ENCODE data around the gene U2SURP. TPM values are rescaled to one million over a fixed set of nuclear protein-coding genes. Genes with fewer than 3 reads are reported as not detected.

The U2SURP gene
- total RNA-seq, 2 experiments from 2014 or later, result 160 to 174 TPM

DNA sequence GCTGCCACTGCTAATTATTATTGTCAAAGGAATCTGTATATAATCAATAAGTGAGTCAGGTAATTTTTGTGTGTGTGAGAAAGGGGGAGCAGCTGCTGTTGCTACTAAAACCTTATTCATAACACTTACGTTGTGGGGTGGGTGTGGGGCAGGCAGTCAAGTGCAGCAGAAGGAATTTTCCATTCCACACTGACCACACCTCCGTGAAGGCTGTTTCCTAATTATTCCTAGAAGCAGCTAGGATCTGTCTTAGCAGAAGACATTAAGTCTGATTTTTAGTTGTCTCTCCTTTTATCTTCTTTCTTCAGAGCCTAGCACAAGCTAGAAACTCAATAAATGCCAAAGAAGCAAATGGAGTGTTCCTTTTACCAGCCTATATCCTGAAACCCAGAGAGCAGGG lies 4.0 kb upstream of the U2SURP start:
- TF ChIP-seq, protein P1, sequence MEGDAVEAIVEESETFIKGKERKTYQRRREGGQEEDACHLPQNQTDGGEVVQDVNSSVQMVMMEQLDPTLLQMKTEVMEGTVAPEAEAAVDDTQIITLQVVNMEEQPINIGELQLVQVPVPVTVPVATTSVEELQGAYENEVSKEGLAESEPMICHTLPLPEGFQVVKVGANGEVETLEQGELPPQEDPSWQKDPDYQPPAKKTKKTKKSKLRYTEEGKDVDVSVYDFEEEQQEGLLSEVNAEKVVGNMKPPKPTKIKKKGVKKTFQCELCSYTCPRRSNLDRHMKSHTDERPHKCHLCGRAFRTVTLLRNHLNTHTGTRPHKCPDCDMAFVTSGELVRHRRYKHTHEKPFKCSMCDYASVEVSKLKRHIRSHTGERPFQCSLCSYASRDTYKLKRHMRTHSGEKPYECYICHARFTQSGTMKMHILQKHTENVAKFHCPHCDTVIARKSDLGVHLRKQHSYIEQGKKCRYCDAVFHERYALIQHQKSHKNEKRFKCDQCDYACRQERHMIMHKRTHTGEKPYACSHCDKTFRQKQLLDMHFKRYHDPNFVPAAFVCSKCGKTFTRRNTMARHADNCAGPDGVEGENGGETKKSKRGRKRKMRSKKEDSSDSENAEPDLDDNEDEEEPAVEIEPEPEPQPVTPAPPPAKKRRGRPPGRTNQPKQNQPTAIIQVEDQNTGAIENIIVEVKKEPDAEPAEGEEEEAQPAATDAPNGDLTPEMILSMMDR (IDR thresholded peaks at IDR 0.05), result no peak
- ChIA-PET CTCF (interaction anchor here (0.8 to 2.0 kb wide), 4 partner anchors 10 to 168 kb away, joined by 4 to 12 read pairs (median 6); no protein-coding TSS in a partner anchor), POLR2A (interaction anchor here (0.6 kb wide), 1 partner anchor 37 kb away, joined by 3 read pairs; no protein-coding TSS in a partner anchor)
- Mint-ChIP-seq H3K27ac (no peak overlapping the region), H3K9me3 (no peaks in the 10 kb centered on the region), H3K4me1 (ENCODE audit: low read depth) (peaks cover 9% of the 10 kb centered on the region), H3K27me3 (peaks cover 8% of the 10 kb centered on the region), H3K4me3 (no peak overlapping the region), H3K36me3 (ENCODE audit: low read depth) (peaks cover 4% of the 10 kb centered on the region)
- DNase-seq, result no peak
- ATAC-seq, result no peak
- intact Hi-C loops (cut with micrococcal nuclease), result no loop called here

DNA sequence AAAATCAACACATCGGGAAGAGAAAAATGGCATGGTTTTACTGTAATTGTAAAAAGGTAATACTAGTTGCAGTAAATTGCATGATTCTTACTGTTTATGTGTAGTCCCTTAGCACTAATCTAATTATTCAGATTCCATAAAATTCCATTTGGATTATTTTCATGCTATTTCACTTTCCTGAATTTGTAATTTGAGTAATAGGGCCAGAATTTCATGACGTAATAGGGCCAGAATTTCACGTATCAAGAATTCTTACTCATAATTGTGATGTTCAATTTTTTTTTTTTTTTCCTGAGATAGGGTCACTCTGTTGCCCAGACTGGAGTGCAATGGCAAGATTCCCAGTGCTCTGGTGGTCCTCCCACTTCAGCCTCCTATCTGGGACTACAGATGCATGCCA lies 2.9 kb upstream of the U2SURP start:
- ChIA-PET CTCF (interaction anchor here (1.2 to 2.0 kb wide), 2 partner anchors 169 to 411 kb away, joined by 4 to 12 read pairs; no protein-coding TSS in a partner anchor), POLR2A (no interaction called here)
- Mint-ChIP-seq H3K36me3 (ENCODE audit: low read depth) (peaks cover 8% of the 10 kb centered on the region), H3K4me1 (ENCODE audit: low read depth) (peaks cover 11% of the 10 kb centered on the region), H3K27me3 (peaks cover 4% of the 10 kb centered on the region), H3K27ac (no peak overlapping the region), H3K4me3 (no peak overlapping the region), H3K9me3 (no peaks in the 10 kb centered on the region)
- TF ChIP-seq, protein P1 (IDR thresholded peaks at IDR 0.05), result no peak
- intact Hi-C loops (cut with micrococcal nuclease), result no loop called here
- DNase-seq (no peak), ATAC-seq (no peak)

DNA sequence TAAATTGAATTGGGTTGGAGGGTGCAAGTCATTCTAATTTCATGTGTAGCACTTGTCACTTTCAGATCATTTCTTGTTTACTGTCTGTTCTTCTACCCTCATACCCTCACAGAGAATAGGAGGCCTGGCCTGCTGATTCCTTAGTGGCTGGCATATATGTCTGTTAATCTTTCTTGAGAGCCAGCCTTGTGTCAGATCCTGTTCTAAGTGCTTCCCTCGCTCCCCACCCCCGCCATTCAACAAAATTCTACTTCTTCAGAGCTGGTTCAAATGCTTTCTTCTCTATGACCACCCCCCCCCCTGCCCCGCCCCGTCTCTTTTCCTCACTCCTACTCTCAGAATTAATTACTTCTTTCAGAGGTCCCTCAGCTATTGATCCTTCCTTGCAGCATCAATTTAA lies 1.5 kb upstream of the U2SURP start:
- no peaks in the 10 kb centered on the region for H3K9me3 Mint-ChIP-seq
- peaks cover 4% of the 10 kb centered on the region for H3K27me3 Mint-ChIP-seq
- H3K27ac Mint-ChIP-seq, result no peak overlapping the region
- H3K4me1 Mint-ChIP-seq (ENCODE audit: low read depth), result peaks cover 14% of the 10 kb centered on the region
- ATAC-seq (no peak), DNase-seq (no peak)
- intact Hi-C loops (cut with micrococcal nuclease), result loop anchor here (5.0 kb wide), 2 partner anchors 423 to 553 kb away; partner anchors contain the start of genes ATR and XRN1
- CTCF ChIA-PET, result interaction anchor here (1.1 to 1.7 kb wide), 2 partner anchors 9 to 12 kb away, joined by 3 to 7 read pairs; no protein-coding TSS in a partner anchor
- H3K4me3 Mint-ChIP-seq, result peak overlapping the region; percentile 92
- H3K36me3 Mint-ChIP-seq (ENCODE audit: low read depth), result peaks cover 11% of the 10 kb centered on the region
- TF ChIP-seq, protein P1 (IDR thresholded peaks at IDR 0.05), result no peak
- POLR2A ChIA-PET, result interaction anchor here (0.8 kb wide), 1 partner anchor 66 kb away, joined by 3 read pairs; no protein-coding TSS in a partner anchor

DNA sequence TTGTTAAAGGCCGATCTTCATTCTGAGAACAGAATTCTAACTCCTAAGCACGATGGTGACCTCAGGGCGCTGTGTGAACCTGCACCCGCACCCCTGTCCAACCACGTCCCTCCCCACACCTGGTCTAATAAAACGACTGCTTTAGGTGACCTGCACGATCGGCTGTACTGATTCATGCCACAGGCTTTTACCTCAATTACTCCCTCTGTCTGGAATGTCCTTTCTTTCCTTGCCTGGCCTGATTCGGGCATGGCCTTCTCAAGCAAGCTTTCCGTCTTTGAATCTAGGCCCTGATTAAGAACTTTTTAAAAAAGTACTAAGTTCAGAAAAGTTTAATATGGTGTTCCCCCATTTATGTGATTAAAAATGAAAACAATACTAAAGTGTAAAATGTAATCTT lies 842 bp upstream of the U2SURP start:
- H3K4me3 Mint-ChIP-seq, result peak overlapping the region; percentile 92
- peak overlapping the region; percentile 100 for H3K27ac Mint-ChIP-seq
- TF ChIP-seq, protein P1 (IDR thresholded peaks at IDR 0.05), result no peak
- ChIA-PET POLR2A (interaction anchor here (0.7 to 2.6 kb wide), 13 partner anchors 9 to 550 kb away, joined by 3 to 30 read pairs (median 4); partner anchors contain the start of genes ATR and TRPC1), CTCF (interaction anchor here (0.6 to 3.4 kb wide), 8 partner anchors 8 to 531 kb away, joined by 3 to 18 read pairs (median 5); no protein-coding TSS in a partner anchor)
- no peak for ATAC-seq
- intact Hi-C loops (cut with micrococcal nuclease), result loop anchor here (5.0 kb wide), 2 partner anchors 423 to 553 kb away; partner anchors contain the start of genes ATR and XRN1
- H3K4me1 Mint-ChIP-seq (ENCODE audit: low read depth), result peaks cover 20% of the 10 kb centered on the region
- peaks cover 13% of the 10 kb centered on the region for H3K36me3 Mint-ChIP-seq (ENCODE audit: low read depth)
- H3K27me3 Mint-ChIP-seq, result peaks cover 4% of the 10 kb centered on the region
- no peaks in the 10 kb centered on the region for H3K9me3 Mint-ChIP-seq
- no peak for DNase-seq

DNA sequence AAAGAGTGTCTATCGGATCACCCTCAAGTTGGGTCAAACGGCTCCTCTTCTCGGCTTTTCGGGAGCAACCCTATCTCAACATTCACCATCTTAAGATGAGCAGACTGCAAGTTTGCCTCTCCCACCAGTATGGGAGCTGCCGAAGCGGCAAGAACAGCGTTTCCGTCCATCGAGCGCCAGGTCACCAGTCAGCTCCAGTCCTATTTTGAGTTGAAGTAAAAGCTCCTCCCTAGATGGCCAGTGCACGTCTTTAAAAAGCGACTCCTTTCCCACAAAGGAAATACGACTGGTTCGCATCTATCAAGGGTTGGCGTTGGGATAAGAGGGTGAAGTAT lies 369 bp upstream of the U2SURP start:
- Mint-ChIP-seq H3K27ac (peak overlapping the region; percentile 100), H3K9me3 (no peaks in the 10 kb centered on the region), H3K4me3 (peak overlapping the region; percentile 92), H3K27me3 (peaks cover 4% of the 10 kb centered on the region), H3K36me3 (ENCODE audit: low read depth) (peaks cover 14% of the 10 kb centered on the region), H3K4me1 (ENCODE audit: low read depth) (peaks cover 24% of the 10 kb centered on the region)
- ATAC-seq (peak; percentile 77), DNase-seq (peak; percentile 77)
- ChIA-PET POLR2A (interaction anchor here (0.6 to 2.6 kb wide), 20 partner anchors 10 to 1124 kb away, joined by 3 to 30 read pairs (median 4); partner anchors contain the start of genes ATR, PLS1 and TRPC1), CTCF (interaction anchor here (0.6 to 3.4 kb wide), 10 partner anchors 8 to 531 kb away, joined by 3 to 18 read pairs (median 5); no protein-coding TSS in a partner anchor)
- TF ChIP-seq, protein P1 (IDR thresholded peaks at IDR 0.05), result no peak
- intact Hi-C loops (cut with micrococcal nuclease), result loop anchor here (5.0 kb wide), 2 partner anchors 424 to 554 kb away; partner anchors contain the start of genes ATR and XRN1
